K562 (cell line): ENCODE data around the gene SERPINF2. TPM values are rescaled to one million over a fixed set of nuclear protein-coding genes. Genes with fewer than 3 reads are reported as not detected.

Experiments
- ATF6 ChIP-seq: sonication (generic); formaldehyde crosslinking; IDR thresholded peaks from 2 replicates; pipeline ENCODE4 v1.4.0; 2020; ENCODE audit warnings: mild to moderate bottlenecking, missing genetic modification reagents
- CBFA2T2 ChIP-seq: fragments of 450-650 bp; conservative IDR thresholded peaks from 2 replicates; pipeline ENCODE4 v1.6.1; 2017; ENCODE audit warnings: mild to moderate bottlenecking
- CCNT2 ChIP-seq: IDR thresholded peaks from 2 replicates; pipeline ENCODE4 v1.6.1; 2011; ENCODE audit warnings: borderline replicate concordance, low read depth, mild to moderate bottlenecking, moderate library complexity, mixed read lengths, low read length; ENCODE audit not compliant: insufficient read length; ENCODE audit errors: extremely low read depth
- CGGBP1 ChIP-seq: fragments of 250-450 bp; sonication (Bioruptor Pico); IDR thresholded peaks from 2 replicates; pipeline ENCODE4 v1.9.0; 2021; ENCODE audit warnings: mild to moderate bottlenecking
- DPF2 ChIP-seq: fragments of 450-650 bp; IDR thresholded peaks from 2 replicates; pipeline ENCODE4 v1.6.1; 2016
- EGR1 ChIP-seq: fragments of 450-650 bp; conservative IDR thresholded peaks from 2 replicates; pipeline ENCODE4 v1.6.1; 2017; ENCODE audit warnings: mild to moderate bottlenecking
- EP300 ChIP-seq: IDR thresholded peaks from 2 replicates; pipeline ENCODE4 v1.6.1; 2012; ENCODE audit warnings: low read length, improper control_type of control experiment
- GTF2F1 ChIP-seq: IDR thresholded peaks from 2 replicates; pipeline ENCODE4 v1.6.1; 2011; ENCODE audit warnings: low read depth, low read length, improper control_type of control experiment
- HEY1 ChIP-seq: fragments of 250-450 bp; sonication (Bioruptor Pico); IDR thresholded peaks from 2 replicates; pipeline ENCODE4 v1.5.0; 2020; ENCODE audit warnings: mild to moderate bottlenecking, moderate library complexity, borderline replicate concordance
- HOXB6 ChIP-seq: fragments of 250-450 bp; sonication (Bioruptor Pico); IDR thresholded peaks from 2 replicates; pipeline ENCODE4 v1.5.1; 2022; ENCODE audit warnings: mild to moderate bottlenecking, borderline replicate concordance
- MEF2A ChIP-seq: IDR thresholded peaks from 2 replicates; pipeline ENCODE4 v1.6.1; 2011; ENCODE audit warnings: low read depth, mild to moderate bottlenecking, low read length, moderate library complexity; ENCODE audit not compliant: control insufficient read depth
- PCBP1 ChIP-seq: fragments of 200-400 bp; formaldehyde crosslinking; IDR thresholded peaks from 2 replicates; pipeline ENCODE4 v1.6.1; 2018; ENCODE audit warnings: mild to moderate bottlenecking, low read depth, low read length; ENCODE audit not compliant: poor library complexity, severe bottlenecking
- PML ChIP-seq: IDR thresholded peaks from 2 replicates; pipeline ENCODE4 v1.6.1; 2012; ENCODE audit warnings: low read length, inconsistent platforms
- RBM17 ChIP-seq: fragments of 200-400 bp; formaldehyde crosslinking; IDR thresholded peaks from 2 replicates; pipeline ENCODE4 v1.6.1; 2017; ENCODE audit warnings: low read depth, mild to moderate bottlenecking, low read length, borderline replicate concordance
- SNRNP70 ChIP-seq: fragments of 200-400 bp; formaldehyde crosslinking; optimal IDR thresholded peaks from 2 replicates; pipeline ENCODE3; 2017; ENCODE audit warnings: low read depth, low read length
- SREBF1 ChIP-seq: fragments of 150-350 bp; IDR thresholded peaks from 2 replicates; pipeline ENCODE4 v1.6.1; 2014; ENCODE audit warnings: antibody characterized with exemption, low read depth, low read length, borderline replicate concordance
- U2AF1 ChIP-seq: fragments of 200-400 bp; formaldehyde crosslinking; optimal IDR thresholded peaks from 2 replicates; pipeline ENCODE3; 2017; ENCODE audit warnings: mild to moderate bottlenecking, low read depth, low read length, moderate library complexity
- XRCC4 ChIP-seq: IDR thresholded peaks from one replicate; pipeline ENCODE4 v1.6.1; 2011; ENCODE audit not compliant: insufficient read depth, insufficient read length; ENCODE audit errors: extremely low read depth
- ZBTB12 ChIP-seq: fragments of 250-450 bp; sonication (Bioruptor Pico); IDR thresholded peaks from 2 replicates; pipeline ENCODE4 v1.4.0; 2020
- ZEB2 ChIP-seq: fragments of 450-650 bp; IDR thresholded peaks from 2 replicates; pipeline ENCODE4 v1.6.1; 2016
- ZFX ChIP-seq: sonication (generic); formaldehyde crosslinking; IDR thresholded peaks from 2 replicates; pipeline ENCODE4 v1.8.0; 2022; ENCODE audit warnings: mild to moderate bottlenecking, missing genetic modification reagents, moderate library complexity
- ZNF174 ChIP-seq: fragments of 250-450 bp; sonication (Bioruptor Pico); IDR thresholded peaks from 2 replicates; pipeline ENCODE4 v1.4.0; 2020; ENCODE audit warnings: mild to moderate bottlenecking
- ZNF41 ChIP-seq: fragments of 250-450 bp; sonication (Bioruptor Pico); conservative IDR thresholded peaks from 2 replicates; pipeline ENCODE4 v1.4.0; 2020; ENCODE audit warnings: mild to moderate bottlenecking
- ZNF444 ChIP-seq: fragments of 250-450 bp; sonication (Bioruptor Pico); IDR thresholded peaks from 2 replicates; pipeline ENCODE4 v1.4.0; 2020; ENCODE audit warnings: mild to moderate bottlenecking, moderate library complexity
- polyA plus RNA-seq, 8 experiments: library from polyadenylated mRNA; depleted of rRNA in 4 of 8; stranded (reverse) in 5 of 8; unstranded in 3 of 8; fragments of >200 nt; fragmentation: Nextera tagmentation in 2 of 8; fragmentation: Illumina TruSeq in 1 of 8; extraction: Ambion mirVana in 2 of 8; extraction: Trizol in 1 of 8; gene quantifications; 2 replicates each; pipeline versions ENCODE4 v1.2.1 to v1.2.3, GENCODE V29; 2011 to 2014; ENCODE audit warnings: inconsistent platforms in 1 of 8, missing spikeins in 1 of 8
- total RNA-seq, 7 experiments: library from RNA; depleted of rRNA in 6 of 7; stranded (reverse); fragments of >200 nt in 6 of 7; fragmentation: Illumina TruSeq in 2 of 7; extraction: Trizol in 2 of 7; gene quantifications; 2 replicates each; pipeline versions ENCODE4 v1.2.1 to v1.2.3, GENCODE V29; 2011 to 2021; ENCODE audit warnings: low replicate concordance in 1 of 7
- TF ChIP-seq, protein P1 (sequence below), 2 experiments: fragments of 250-450 bp in 1 of 2; fragments of 450-650 bp in 1 of 2; sonication (Bioruptor Pico) in 1 of 2; IDR thresholded peaks; 2 replicates each; pipeline versions ENCODE4 v1.6.1 to v1.8.0; 2016 to 2021; ENCODE audit warnings: mild to moderate bottlenecking in 2 of 2, moderate library complexity in 2 of 2, missing compliant biosample characterization in 1 of 2, missing genetic modification characterization in 1 of 2

The SERPINF2 gene
- total and polyA plus RNA-seq, 9 of the 15 experiments (the other 6 are each of a cell fraction or from before 2014, with no cell fraction given) = 0.22 TPM; not detected in 8

GRCh38 chr17:1736348-1737281 lies 6.1 kb upstream of the SERPINF2 start (continued):
- TF ChIP-seq CBFA2T2 (peak; percentile 52; the same call in 1 of the 2 replicates), EP300 (0 out of 2 replicates have a peak, but pooled peaks have one; percentile 25), GTF2F1 (no peak), RBM17 (no peak), XRCC4 (no peak), CCNT2 (no peak), ATF6 (CRISPR knock-in tag) (no peak), HEY1 (CRISPR knock-in tag) (no peak), SREBF1 (no peak), MEF2A (no peak), EGR1 (peak; percentile 60), SNRNP70 (no peak), ZBTB12 (CRISPR knock-in tag) (no peak), PCBP1 (no peak), HOXB6 (CRISPR knock-in tag) (no peak), U2AF1 (no peak), CGGBP1 (CRISPR knock-in tag) (no peak), ZNF444 (CRISPR knock-in tag) (peak; percentile 87), PML (no peak), ZNF41 (CRISPR knock-in tag) (no peak), ZEB2 (no peak), ZNF174 (CRISPR knock-in tag) (no peak), DPF2 (peak; percentile 50; the same call in 1 of the 2 replicates), ZFX (CRISPR knock-in tag) (peak; percentile 55; the same call in 1 of the 2 replicates)
- TF ChIP-seq, protein P1, sequence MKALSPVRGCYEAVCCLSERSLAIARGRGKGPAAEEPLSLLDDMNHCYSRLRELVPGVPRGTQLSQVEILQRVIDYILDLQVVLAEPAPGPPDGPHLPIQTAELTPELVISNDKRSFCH (CRISPR knock-in tag; IDR thresholded peaks at IDR 0.05) = no peak
- TF ChIP-seq, protein P1 (tag; IDR thresholded peaks at IDR 0.05) = no peak
